Measurements from ENCODE around the gene RAB28. TPM values are rescaled to one million over a fixed set of nuclear protein-coding genes. Genes with fewer than 3 reads are reported as not detected.

The RAB28 gene
- total and polyA plus RNA-seq, 2 of the 8 experiments (the other 6 are each of a cell fraction or from before 2014, with no cell fraction given), result 16.0 to 18.7 TPM

DNA sequence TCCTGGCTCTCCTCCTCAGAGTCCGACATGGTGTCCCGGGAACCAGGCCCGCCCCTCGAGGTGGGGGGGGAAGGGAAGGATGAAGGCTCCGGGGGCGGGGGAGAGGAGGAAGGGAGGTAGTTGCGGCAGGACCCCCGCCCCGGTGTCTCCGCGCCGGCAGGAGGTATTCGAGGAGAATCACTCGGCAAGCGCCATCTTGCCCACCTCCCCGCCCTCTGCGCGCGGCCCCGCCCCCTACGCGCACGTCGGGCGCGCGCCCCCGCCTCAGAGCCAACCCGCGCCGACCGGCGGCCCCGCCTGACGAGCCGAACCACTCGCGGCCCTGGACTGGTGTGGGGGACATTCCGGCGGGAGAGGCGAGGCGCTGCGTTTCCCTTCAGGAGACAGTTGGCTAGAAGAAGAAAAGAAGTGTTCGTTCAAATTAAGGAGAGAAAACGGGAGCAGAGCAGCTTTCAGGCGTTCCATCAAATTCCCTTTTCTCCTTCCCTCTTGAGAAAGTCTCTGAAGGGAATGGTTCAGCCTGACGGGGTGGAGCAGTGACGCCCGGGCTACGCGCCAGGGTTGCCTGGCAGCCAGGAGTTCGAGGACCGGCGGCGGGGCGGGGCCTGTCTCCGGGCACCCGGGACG, at the start of gene RAB28 (continued):
- TF ChIP-seq, protein P1, sequence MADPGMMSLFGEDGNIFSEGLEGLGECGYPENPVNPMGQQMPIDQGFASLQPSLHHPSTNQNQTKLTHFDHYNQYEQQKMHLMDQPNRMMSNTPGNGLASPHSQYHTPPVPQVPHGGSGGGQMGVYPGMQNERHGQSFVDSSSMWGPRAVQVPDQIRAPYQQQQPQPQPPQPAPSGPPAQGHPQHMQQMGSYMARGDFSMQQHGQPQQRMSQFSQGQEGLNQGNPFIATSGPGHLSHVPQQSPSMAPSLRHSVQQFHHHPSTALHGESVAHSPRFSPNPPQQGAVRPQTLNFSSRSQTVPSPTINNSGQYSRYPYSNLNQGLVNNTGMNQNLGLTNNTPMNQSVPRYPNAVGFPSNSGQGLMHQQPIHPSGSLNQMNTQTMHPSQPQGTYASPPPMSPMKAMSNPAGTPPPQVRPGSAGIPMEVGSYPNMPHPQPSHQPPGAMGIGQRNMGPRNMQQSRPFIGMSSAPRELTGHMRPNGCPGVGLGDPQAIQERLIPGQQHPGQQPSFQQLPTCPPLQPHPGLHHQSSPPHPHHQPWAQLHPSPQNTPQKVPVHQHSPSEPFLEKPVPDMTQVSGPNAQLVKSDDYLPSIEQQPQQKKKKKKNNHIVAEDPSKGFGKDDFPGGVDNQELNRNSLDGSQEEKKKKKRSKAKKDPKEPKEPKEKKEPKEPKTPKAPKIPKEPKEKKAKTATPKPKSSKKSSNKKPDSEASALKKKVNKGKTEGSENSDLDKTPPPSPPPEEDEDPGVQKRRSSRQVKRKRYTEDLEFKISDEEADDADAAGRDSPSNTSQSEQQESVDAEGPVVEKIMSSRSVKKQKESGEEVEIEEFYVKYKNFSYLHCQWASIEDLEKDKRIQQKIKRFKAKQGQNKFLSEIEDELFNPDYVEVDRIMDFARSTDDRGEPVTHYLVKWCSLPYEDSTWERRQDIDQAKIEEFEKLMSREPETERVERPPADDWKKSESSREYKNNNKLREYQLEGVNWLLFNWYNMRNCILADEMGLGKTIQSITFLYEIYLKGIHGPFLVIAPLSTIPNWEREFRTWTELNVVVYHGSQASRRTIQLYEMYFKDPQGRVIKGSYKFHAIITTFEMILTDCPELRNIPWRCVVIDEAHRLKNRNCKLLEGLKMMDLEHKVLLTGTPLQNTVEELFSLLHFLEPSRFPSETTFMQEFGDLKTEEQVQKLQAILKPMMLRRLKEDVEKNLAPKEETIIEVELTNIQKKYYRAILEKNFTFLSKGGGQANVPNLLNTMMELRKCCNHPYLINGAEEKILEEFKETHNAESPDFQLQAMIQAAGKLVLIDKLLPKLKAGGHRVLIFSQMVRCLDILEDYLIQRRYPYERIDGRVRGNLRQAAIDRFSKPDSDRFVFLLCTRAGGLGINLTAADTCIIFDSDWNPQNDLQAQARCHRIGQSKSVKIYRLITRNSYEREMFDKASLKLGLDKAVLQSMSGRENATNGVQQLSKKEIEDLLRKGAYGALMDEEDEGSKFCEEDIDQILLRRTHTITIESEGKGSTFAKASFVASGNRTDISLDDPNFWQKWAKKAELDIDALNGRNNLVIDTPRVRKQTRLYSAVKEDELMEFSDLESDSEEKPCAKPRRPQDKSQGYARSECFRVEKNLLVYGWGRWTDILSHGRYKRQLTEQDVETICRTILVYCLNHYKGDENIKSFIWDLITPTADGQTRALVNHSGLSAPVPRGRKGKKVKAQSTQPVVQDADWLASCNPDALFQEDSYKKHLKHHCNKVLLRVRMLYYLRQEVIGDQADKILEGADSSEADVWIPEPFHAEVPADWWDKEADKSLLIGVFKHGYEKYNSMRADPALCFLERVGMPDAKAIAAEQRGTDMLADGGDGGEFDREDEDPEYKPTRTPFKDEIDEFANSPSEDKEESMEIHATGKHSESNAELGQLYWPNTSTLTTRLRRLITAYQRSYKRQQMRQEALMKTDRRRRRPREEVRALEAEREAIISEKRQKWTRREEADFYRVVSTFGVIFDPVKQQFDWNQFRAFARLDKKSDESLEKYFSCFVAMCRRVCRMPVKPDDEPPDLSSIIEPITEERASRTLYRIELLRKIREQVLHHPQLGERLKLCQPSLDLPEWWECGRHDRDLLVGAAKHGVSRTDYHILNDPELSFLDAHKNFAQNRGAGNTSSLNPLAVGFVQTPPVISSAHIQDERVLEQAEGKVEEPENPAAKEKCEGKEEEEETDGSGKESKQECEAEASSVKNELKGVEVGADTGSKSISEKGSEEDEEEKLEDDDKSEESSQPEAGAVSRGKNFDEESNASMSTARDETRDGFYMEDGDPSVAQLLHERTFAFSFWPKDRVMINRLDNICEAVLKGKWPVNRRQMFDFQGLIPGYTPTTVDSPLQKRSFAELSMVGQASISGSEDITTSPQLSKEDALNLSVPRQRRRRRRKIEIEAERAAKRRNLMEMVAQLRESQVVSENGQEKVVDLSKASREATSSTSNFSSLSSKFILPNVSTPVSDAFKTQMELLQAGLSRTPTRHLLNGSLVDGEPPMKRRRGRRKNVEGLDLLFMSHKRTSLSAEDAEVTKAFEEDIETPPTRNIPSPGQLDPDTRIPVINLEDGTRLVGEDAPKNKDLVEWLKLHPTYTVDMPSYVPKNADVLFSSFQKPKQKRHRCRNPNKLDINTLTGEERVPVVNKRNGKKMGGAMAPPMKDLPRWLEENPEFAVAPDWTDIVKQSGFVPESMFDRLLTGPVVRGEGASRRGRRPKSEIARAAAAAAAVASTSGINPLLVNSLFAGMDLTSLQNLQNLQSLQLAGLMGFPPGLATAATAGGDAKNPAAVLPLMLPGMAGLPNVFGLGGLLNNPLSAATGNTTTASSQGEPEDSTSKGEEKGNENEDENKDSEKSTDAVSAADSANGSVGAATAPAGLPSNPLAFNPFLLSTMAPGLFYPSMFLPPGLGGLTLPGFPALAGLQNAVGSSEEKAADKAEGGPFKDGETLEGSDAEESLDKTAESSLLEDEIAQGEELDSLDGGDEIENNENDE (IDR thresholded peaks at IDR 0.05; ENCODE audit: insufficient replicate concordance, low read length), result no peak
- TF ChIP-seq JUN (IDR thresholded peaks at IDR 0.05; ENCODE audit: low read depth, low read length) (no peak), ATF3 (IDR thresholded peaks at IDR 0.05; ENCODE audit: insufficient read depth, low read depth, low read length) (no peak), TAF7 (optimal IDR thresholded peaks at IDR 0.05; ENCODE audit: borderline replicate concordance, low read depth, low read length) (peak; percentile 75), NANOG (IDR thresholded peaks at IDR 0.05; ENCODE audit: insufficient read depth, low read depth, low read length, poor library complexity, severe bottlenecking) (no peak), E2F6 (IDR thresholded peaks at IDR 0.05) (no peak), KDM5A (IDR thresholded peaks at IDR 0.05; ENCODE audit: low read length) (peak; percentile 41; the same call in 1 of the 2 replicates), SIX5 (IDR thresholded peaks at IDR 0.05; ENCODE audit: low read depth, low read length) (0 out of 2 replicates have a peak, but pooled peaks have one; percentile 21), MAFK (IDR thresholded peaks at IDR 0.05; ENCODE audit: low read depth, low read length) (no peak)

All from H1 (cell line).